HEK293T (cell line): ENCODE results near the gene GPA33.
A peak's percentile ranks its signal among the peaks of the same experiment; 100 is the strongest.

ENCODE experiments used
- CTCF ChIA-PET: fragments of 350-600 bp; formaldehyde crosslinking; extraction: SDS; loops from one replicate; lab custom pipeline; 2021; ENCODE audit warnings: antibody characterized with exemption, inconsistent platforms; lab: Yijun Ruan, JAX
- POLR2A ChIA-PET: fragments of 350-600 bp; formaldehyde crosslinking; extraction: SDS; loops from one replicate; lab custom pipeline; 2020; ENCODE audit warnings: antibody characterized with exemption, inconsistent platforms; lab: Yijun Ruan, JAX
- DNase-seq: peaks from one replicate; pipeline ENCODE4 v3.0.0; 2012; ENCODE audit warnings: mixed read lengths; ENCODE audit errors: extremely low spot score
- ARNT ChIP-seq: fragments of 450-650 bp; IDR thresholded peaks from 2 replicates; pipeline ENCODE4 v1.6.1; 2017; ENCODE audit warnings: mild to moderate bottlenecking
- BHLHE40 ChIP-seq: fragments of 450-650 bp; IDR thresholded peaks from 2 replicates; pipeline ENCODE4 v1.6.1; 2016; ENCODE audit warnings: mild to moderate bottlenecking, moderate library complexity, borderline replicate concordance
- CTBP1 ChIP-seq: fragments of 450-650 bp; IDR thresholded peaks from 2 replicates; pipeline ENCODE4 v1.6.1; 2016; ENCODE audit warnings: borderline replicate concordance
- ELF4 ChIP-seq: fragments of 450-650 bp; IDR thresholded peaks from 2 replicates; pipeline ENCODE4 v1.6.1; 2017; ENCODE audit warnings: antibody characterized with exemption
- FOXA1 ChIP-seq: fragments of 450-650 bp; IDR thresholded peaks from 2 replicates; pipeline ENCODE4 v1.6.1; 2016; ENCODE audit warnings: mild to moderate bottlenecking
- FOXK2 ChIP-seq: fragments of 450-650 bp; IDR thresholded peaks from 2 replicates; pipeline ENCODE4 v1.6.1; 2016; ENCODE audit warnings: mild to moderate bottlenecking
- FOXM1 ChIP-seq: fragments of 450-650 bp; IDR thresholded peaks from 2 replicates; pipeline ENCODE4 v1.6.1; 2017; ENCODE audit warnings: mild to moderate bottlenecking, borderline replicate concordance
- HDGF ChIP-seq: fragments of 450-650 bp; IDR thresholded peaks from 2 replicates; pipeline ENCODE4 v1.6.1; 2017; ENCODE audit warnings: antibody characterized with exemption, borderline replicate concordance
- L3MBTL2 ChIP-seq: fragments of 450-650 bp; conservative IDR thresholded peaks from 2 replicates; pipeline ENCODE4 v1.6.1; 2016; ENCODE audit warnings: mild to moderate bottlenecking
- LEF1 ChIP-seq: fragments of 450-650 bp; IDR thresholded peaks from 2 replicates; pipeline ENCODE4 v1.6.1; 2017; ENCODE audit warnings: mild to moderate bottlenecking, borderline replicate concordance
- NFRKB ChIP-seq: fragments of 450-650 bp; IDR thresholded peaks from 2 replicates; pipeline ENCODE4 v1.6.1; 2016; ENCODE audit warnings: mild to moderate bottlenecking, moderate library complexity
- PKNOX1 ChIP-seq: fragments of 450-650 bp; IDR thresholded peaks from 2 replicates; pipeline ENCODE4 v1.6.1; 2016
- SP1 ChIP-seq: fragments of 450-650 bp; IDR thresholded peaks from 2 replicates; pipeline ENCODE4 v1.6.1; 2017
- SUZ12 ChIP-seq: fragments of 450-650 bp; IDR thresholded peaks from 2 replicates; pipeline ENCODE4 v1.6.1; 2016; ENCODE audit warnings: mild to moderate bottlenecking
- TARDBP ChIP-seq: fragments of 450-650 bp; IDR thresholded peaks from 2 replicates; pipeline ENCODE4 v1.6.1; 2016
- ZNF384 ChIP-seq: fragments of 450-650 bp; IDR thresholded peaks from 2 replicates; pipeline ENCODE4 v1.6.1; 2016

GPA33 gene

GRCh38 chr1:167107456-167107855 is 17.3 kb upstream of the GPA33 start:
- ChIA-PET POLR2A (no interaction called here), CTCF (no interaction called here)
- DNase-seq = no peak
- TF ChIP-seq LEF1 = no peak
- no peak for TF ChIP-seq SUZ12
- TF ChIP-seq ARNT = no peak
- TF ChIP-seq ELF4 = no peak
- no peak for TF ChIP-seq FOXM1
- TF ChIP-seq BHLHE40 = no peak
- no peak for TF ChIP-seq PKNOX1
- TF ChIP-seq ZNF384 = no peak
- TF ChIP-seq NFRKB = no peak
- no peak for TF ChIP-seq FOXK2
- no peak for TF ChIP-seq CTBP1
- no peak for TF ChIP-seq TARDBP
- no peak for TF ChIP-seq FOXA1

- DNase-seq = no peak
- ChIA-PET CTCF (no interaction called here), POLR2A (no interaction called here)
- TF ChIP-seq TARDBP (no peak), FOXK2 (no peak), PKNOX1 (no peak), ZNF384 (no peak), SP1 (no peak), CTBP1 (no peak), NFRKB (no peak), FOXM1 (no peak), FOXA1 (no peak), SUZ12 (no peak), HDGF (no peak), LEF1 (no peak), L3MBTL2 (no peak), ARNT (no peak), ELF4 (no peak), BHLHE40 (no peak)
These were observed 15.9 kb upstream of the GPA33 start for GRCh38 chr1:167106119-167106461.

GRCh38 chr1:167105271-167106118 is 15.3 kb upstream of the GPA33 start:
- no peak for DNase-seq
- POLR2A ChIA-PET = no interaction called here
- CTCF ChIA-PET = no interaction called here
- TF ChIP-seq PKNOX1 (peak; percentile 86), SP1 (no peak)

GRCh38 chr1:167104256-167104633 is 14.1 kb upstream of the GPA33 start:
- TF ChIP-seq L3MBTL2 (no peak), ARNT (no peak), CTBP1 (no peak)
- no peak for DNase-seq
- POLR2A ChIA-PET = no interaction called here
- CTCF ChIA-PET = interaction anchor here (1.5 kb wide), 1 partner anchor 116 kb away, joined by 5 read pairs; the partner anchor contains the start of gene POU2F1

GRCh38 chr1:167102906-167103573 is 12.9 kb upstream of the GPA33 start:
- ChIA-PET CTCF (interaction anchor here (0.7 kb wide), 1 partner anchor 1707 kb away, joined by 3 read pairs; no protein-coding TSS in a partner anchor), POLR2A (interaction anchor here (1.4 kb wide), 1 partner anchor 117 kb away, joined by 8 read pairs; the partner anchor contains the start of gene POU2F1)
- TF ChIP-seq BHLHE40 (no peak), L3MBTL2 (no peak), FOXM1 (no peak), ZNF384 (no peak), TARDBP (no peak)
- DNase-seq = no peak

- ChIA-PET POLR2A (no interaction called here), CTCF (no interaction called here)
- no peak for DNase-seq
- TF ChIP-seq ZNF384 (no peak), FOXK2 (no peak), SUZ12 (no peak), HDGF (no peak), CTBP1 (no peak), L3MBTL2 (no peak), FOXM1 (no peak), LEF1 (no peak)
These were observed 11.6 kb upstream of the GPA33 start for GRCh38 chr1:167101754-167102153.
